KMS-11 (cell line): ENCODE data around the gene TMEM19.

Experiments used
- H2AFZ ChIP-seq: fragments of 200-600 bp; sonication (generic); 2 replicates; pipeline ENCODE4 v1.6.1; 2016; ENCODE audit warnings: antibody characterized with exemption, mixed run types, low read depth
- H3K27ac ChIP-seq: fragments of 200-600 bp; sonication (generic); 2 replicates; pipeline ENCODE4 v1.6.1; 2016; ENCODE audit warnings: mild to moderate bottlenecking, mixed run types
- H3K27me3 ChIP-seq: fragments of 200-600 bp; sonication (generic); 2 replicates; pipeline ENCODE4 v1.6.1; 2017; ENCODE audit warnings: mild to moderate bottlenecking, low read depth, mixed run types, moderate library complexity; ENCODE audit not compliant: insufficient read depth
- H3K36me3 ChIP-seq: fragments of 200-600 bp; sonication (generic); 2 replicates; pipeline ENCODE4 v1.6.1; 2017; ENCODE audit warnings: mild to moderate bottlenecking, mixed run types; ENCODE audit not compliant: insufficient read depth
- H3K4me1 ChIP-seq: fragments of 200-600 bp; sonication (generic); 2 replicates; pipeline ENCODE4 v1.6.1; 2016; ENCODE audit warnings: mild to moderate bottlenecking, low read depth, mixed run types; ENCODE audit not compliant: poor library complexity, severe bottlenecking
- H3K4me2 ChIP-seq: fragments of 200-600 bp; sonication (generic); 2 replicates; pipeline ENCODE4 v1.7.0; 2016; ENCODE audit warnings: mild to moderate bottlenecking, mixed run types
- H3K4me3 ChIP-seq: fragments of 200-600 bp; sonication (generic); IDR thresholded peaks from 2 replicates; pipeline ENCODE4 v1.6.1; 2017; ENCODE audit warnings: low read depth, low read length, mixed read lengths; ENCODE audit not compliant: insufficient read depth
- H3K79me2 ChIP-seq: fragments of 200-600 bp; sonication (generic); 2 replicates; pipeline ENCODE4 v1.6.1; 2016; ENCODE audit warnings: low read depth, mixed run types; ENCODE audit not compliant: insufficient read depth
- H3K9ac ChIP-seq: fragments of 200-600 bp; sonication (generic); 2 replicates; pipeline ENCODE4 v1.6.1; 2016; ENCODE audit warnings: mild to moderate bottlenecking, mixed run types
- H4K20me1 ChIP-seq: fragments of 200-600 bp; sonication (generic); 2 replicates; pipeline ENCODE4 v1.6.1; 2016; ENCODE audit warnings: mild to moderate bottlenecking, mixed run types; ENCODE audit not compliant: insufficient read depth
- CTCF ChIP-seq: fragments of 200-600 bp; sonication (generic); conservative IDR thresholded peaks from 2 replicates; pipeline ENCODE4 v1.6.1; 2017; ENCODE audit warnings: low read depth, mild to moderate bottlenecking, antibody characterized with exemption, low read length, moderate library complexity, mixed read lengths

Gene TMEM19

DNA sequence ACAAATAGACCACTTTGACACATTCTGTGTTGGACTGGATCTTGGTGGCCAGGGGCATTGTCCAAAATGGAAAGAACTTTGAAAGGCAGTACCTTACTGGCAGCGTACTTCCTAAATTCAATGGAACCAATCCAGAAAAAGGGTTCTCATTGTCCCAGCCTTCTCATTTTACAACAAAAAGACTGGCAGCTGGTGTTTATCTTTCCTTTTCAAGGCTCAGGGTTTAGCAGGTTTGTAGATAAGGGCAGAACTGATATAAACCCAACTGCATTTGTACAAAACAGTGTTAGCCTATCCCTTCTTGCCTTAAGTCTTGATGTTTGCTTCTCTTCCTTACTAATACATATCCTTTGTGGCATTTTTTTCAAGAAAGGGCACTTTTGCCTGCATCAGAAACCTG, 14.1 kb upstream of the TMEM19 start:
- H3K79me2 ChIP-seq, result peaks cover 4% of the 10 kb centered on the region; the same call in 1 of the 2 replicates
- no peak for TF ChIP-seq CTCF
- H3K4me2 ChIP-seq, result no peak overlapping the region
- no peak overlapping the region for H3K4me3 ChIP-seq
- no peak overlapping the region for H2AFZ ChIP-seq
- no peaks in the 10 kb centered on the region for H3K4me1 ChIP-seq
- H3K27ac ChIP-seq, result no peak overlapping the region
- H4K20me1 ChIP-seq, result no peaks in the 10 kb centered on the region
- H3K36me3 ChIP-seq, result no peaks in the 10 kb centered on the region
- H3K27me3 ChIP-seq, result no peaks in the 10 kb centered on the region
- H3K9ac ChIP-seq, result no peak overlapping the region

DNA sequence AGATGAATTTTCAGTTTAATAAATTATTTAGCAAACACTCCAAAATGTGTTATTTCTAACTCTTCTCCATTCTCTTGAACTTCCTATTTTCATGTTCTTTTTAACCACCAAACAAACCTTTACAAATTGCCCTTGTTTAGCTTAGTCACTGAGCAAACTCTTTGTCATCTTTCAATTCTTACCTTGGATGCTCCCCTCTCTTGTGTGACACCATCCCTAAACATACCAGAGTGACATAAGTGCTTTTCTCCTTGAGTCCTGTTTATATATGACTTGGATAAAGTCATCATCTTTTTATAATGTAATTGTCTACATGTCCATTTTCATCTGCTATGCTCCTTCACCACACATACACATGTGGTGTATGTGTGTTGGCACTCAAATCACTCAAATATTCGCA, 3.4 kb upstream of the TMEM19 start:
- Histone ChIP-seq H3K27ac (no peak overlapping the region), H3K36me3 (no peaks in the 10 kb centered on the region), H3K4me2 (no peak overlapping the region), H3K27me3 (no peaks in the 10 kb centered on the region), H4K20me1 (no peaks in the 10 kb centered on the region), H3K4me1 (peaks cover 21% of the 10 kb centered on the region), H3K9ac (no peak overlapping the region), H3K4me3 (no peak overlapping the region), H2AFZ (no peak overlapping the region), H3K79me2 (no peaks in the 10 kb centered on the region; the same call in 1 of the 2 replicates)
- TF ChIP-seq CTCF, result no peak

DNA sequence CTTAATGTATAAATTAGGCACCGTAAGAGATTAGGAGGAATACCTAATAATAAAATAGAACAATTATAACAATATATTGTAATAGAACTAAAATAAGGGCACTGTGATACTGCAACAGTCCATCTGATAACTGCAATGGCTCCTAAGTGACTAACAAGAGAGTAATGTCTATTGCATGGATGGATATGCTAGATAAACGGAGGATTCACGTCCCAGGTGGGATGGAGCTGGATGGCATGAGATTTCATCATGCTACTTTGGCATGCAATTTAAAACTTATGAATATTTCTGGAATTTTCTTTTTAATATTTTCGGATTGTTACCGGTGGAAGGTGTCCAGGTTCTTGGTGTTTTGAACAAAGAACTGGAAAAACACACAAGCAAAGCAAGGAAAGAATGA, 2.2 kb upstream of the TMEM19 start:
- Histone ChIP-seq H4K20me1 (no peaks in the 10 kb centered on the region), H3K4me1 (peaks cover 26% of the 10 kb centered on the region), H2AFZ (no peak overlapping the region), H3K4me3 (no peak overlapping the region), H3K27me3 (no peaks in the 10 kb centered on the region), H3K4me2 (no peak overlapping the region), H3K27ac (no peak overlapping the region), H3K36me3 (no peaks in the 10 kb centered on the region), H3K9ac (no peak overlapping the region), H3K79me2 (no peaks in the 10 kb centered on the region; the same call in 1 of the 2 replicates)
- TF ChIP-seq CTCF, result no peak

- 0 out of 2 replicates have a peak overlapping the region, but pooled peaks have one; percentile 56 for H3K4me2 ChIP-seq
- H3K27ac ChIP-seq, result no peak overlapping the region
- H4K20me1 ChIP-seq, result no peaks in the 10 kb centered on the region
Observed at GRCh38 chr12:71684081-71684480, 1.8 kb upstream of the TMEM19 start.

More at GRCh38 chr12:71684081-71684480, 1.8 kb upstream of the TMEM19 start:
- Histone ChIP-seq H3K4me3 (no peak overlapping the region), H2AFZ (no peak overlapping the region), H3K36me3 (no peaks in the 10 kb centered on the region), H3K79me2 (no peaks in the 10 kb centered on the region; the same call in 1 of the 2 replicates), H3K9ac (no peak overlapping the region), H3K27me3 (no peaks in the 10 kb centered on the region), H3K4me1 (peaks cover 26% of the 10 kb centered on the region)
- TF ChIP-seq CTCF, result no peak
